SHP77 treated with DMSO at 0.1 percent for 48 hours (cell line): Measurements from ENCODE around the gene PRKAR1B.
"Not testable (repeated sequence)": the region's sequence is repeated elsewhere in the genome, so short reads cannot be mapped to it uniquely, and the experiment has no call there.

Experiments used
- DNase-seq: peaks from one replicate; lab custom pipeline; 2025; lab: John Stamatoyannopoulos, UW

PRKAR1B gene

DNA sequence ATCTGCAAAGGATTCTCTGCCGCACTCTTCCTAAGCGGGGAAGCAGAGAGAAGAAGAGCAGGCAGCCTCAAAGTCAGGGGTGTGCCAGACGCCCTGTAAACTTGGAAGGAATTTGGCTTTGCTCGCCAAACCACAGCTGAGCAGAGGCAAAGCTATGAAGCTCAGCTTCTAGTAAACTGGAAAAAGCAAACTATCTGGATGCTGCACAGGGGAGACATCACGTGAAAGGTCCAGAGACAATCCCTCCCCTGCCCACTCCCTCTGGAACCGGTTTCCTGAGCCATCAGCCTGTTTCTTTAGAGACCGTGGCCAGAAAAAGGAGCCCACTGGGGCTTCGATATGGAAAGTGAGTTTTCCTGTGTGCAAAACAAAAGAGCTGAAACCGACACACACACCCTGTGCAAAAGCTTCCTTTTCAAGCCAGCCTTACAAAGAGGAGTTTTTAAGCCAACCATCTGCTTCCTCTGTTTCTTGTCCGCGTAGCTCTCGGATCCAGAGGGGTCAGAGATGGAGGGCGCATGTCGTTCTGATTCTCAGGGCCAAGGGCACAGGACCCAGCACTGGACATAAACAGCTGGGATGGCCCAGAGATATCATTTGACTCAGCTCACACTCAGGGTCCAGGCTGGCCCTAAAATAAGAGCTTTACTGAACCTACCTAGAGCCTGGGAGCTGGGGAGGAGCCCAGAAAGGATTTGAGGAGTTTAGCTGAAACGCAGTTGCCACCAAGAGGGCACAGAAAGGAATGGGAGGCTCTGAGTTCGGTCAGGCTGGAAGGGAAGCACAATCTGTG, 58.7 kb downstream of the PRKAR1B start:
- DNase-seq: no peak

DNA sequence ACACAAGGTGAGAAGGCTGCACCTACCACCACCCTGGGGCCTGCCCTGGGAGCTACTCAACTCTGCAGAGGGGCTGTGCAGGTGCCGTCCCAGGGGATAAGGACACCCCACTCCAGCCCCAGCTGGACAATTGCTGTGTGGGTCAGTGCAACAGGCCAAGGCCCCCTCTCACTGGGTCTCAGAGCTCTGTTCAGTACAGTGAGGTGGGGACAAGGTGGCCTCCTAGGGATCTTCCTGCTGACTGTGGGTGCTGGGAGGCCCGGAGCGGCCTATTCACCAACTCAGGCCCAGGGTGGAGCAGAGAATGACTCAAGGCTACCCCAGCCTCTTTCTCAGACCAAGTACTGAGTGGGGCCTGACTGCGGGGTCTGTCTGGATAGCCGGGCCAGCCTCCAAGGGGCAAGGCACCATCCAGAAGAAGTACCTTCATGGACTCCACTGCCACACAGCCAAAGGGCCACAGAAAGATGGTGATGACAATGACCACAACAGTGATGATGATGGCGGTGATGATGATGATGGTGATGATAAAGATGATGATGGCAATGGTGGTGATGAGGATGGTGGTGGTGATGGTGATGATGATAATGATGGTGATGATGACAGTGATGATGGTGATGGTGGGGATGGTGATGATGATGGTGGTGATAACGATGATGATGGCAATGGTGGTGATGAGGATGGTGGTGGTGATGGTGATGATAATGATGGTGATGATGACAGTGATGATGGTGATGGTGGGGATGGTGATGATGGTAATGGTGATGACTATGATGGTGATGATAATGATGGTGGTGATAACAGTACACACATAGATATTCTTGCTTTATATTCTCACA, 60.4 kb downstream of the PRKAR1B start:
- no peak for DNase-seq

GRCh38 chr7:665736-666453, 61.2 kb downstream of the PRKAR1B start:
- DNase-seq: no peak

GRCh38 chr7:664997-665735, 61.9 kb downstream of the PRKAR1B start:
- no peak for DNase-seq

DNA sequence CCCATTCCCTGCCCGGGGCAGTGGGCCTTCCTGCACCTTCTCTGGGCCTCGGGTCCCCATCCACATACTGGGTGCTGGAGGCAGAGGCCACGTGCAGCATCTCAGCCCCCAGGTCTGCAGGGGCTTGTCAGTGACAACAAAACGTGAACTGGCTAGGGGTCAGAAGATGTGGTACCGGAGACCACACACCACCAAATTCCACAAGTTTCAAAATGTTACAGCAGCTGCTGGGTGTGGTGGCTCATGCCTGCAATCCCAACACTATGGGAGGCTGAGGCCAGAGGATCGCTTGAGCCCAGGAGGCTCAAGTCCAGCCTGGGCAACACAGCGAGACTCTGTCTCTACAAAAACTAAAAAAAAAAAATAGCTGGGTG, 62.7 kb downstream of the PRKAR1B start:
- DNase-seq: no peak

GRCh38 chr7:662576-662975, 64.5 kb downstream of the PRKAR1B start:
- no peak for DNase-seq

GRCh38 chr7:659996-660395, 67.1 kb downstream of the PRKAR1B start:
- no peak for DNase-seq

GRCh38 chr7:659306-659847, 67.7 kb downstream of the PRKAR1B start:
- DNase-seq: no peak

- no peak for DNase-seq
These were observed 69.4 kb downstream of the PRKAR1B start for GRCh38 chr7:657565-658119.

DNA sequence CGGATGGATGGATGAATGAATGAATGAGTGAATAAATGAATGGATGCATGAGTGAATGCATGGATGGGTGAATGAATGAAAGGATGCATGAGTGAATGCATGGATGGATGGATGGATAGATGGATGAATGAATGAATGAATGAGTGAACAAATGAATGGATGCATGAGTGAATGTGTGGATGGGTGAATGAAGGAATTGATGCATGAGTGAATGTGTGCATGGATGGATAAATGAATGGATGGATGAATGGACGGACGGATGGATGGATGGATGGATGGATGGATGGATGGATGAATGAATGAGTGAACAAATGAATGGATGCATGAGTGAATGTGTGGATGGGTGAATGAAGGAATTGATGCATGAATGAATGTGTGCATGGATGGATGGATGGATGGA, 70.1 kb downstream of the PRKAR1B start:
- not testable (repeated sequence) for DNase-seq

- DNase-seq: no peak
These were observed 71.3 kb downstream of the PRKAR1B start for GRCh38 chr7:655758-656157.

- no peak for DNase-seq
These were observed 73.0 kb downstream of the PRKAR1B start for GRCh38 chr7:653829-654764.

DNA sequence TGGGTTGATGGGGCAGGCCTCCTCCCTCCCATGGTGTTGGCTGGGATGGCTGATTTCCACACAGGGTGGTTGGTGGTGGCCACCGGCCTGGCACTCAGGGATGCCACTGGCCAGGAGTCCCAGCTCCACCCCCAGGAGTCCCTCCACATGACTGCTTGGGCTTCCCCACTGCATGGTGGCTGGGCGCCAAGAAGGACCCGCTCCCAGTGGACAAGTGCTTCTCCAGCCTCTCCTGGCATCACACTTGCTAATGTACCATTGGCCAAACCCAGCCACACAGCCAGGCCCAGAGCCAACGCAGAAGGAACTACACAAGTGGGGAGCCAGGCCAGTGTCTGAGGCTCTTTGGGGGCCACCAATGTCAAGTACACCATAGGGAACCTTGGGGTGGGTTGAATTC, 74.2 kb downstream of the PRKAR1B start:
- no peak for DNase-seq

DNA sequence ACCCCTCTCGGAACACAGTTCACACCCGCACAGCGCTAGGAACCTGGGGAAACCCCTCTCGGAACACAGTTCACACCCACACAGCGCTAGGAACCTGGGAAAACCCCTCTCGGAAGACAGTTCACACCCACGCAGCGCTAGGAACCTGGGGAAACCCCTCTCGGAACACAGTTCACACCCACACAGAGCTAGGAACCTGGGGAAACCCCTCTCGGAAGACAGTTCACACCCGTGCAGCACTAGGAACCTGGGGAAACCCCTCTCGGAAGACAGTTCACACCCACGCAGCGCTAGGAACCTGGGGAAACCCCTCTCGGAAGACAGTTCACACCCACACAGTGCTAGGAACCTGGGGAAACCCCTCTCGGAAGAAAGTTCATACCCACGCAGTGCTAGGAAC, 74.9 kb downstream of the PRKAR1B start:
- DNase-seq: not testable (repeated sequence)

- DNase-seq: no peak
These were observed 75.9 kb downstream of the PRKAR1B start for GRCh38 chr7:651032-651728.

- DNase-seq: no peak
These were observed 76.6 kb downstream of the PRKAR1B start for GRCh38 chr7:650339-651031.

DNA sequence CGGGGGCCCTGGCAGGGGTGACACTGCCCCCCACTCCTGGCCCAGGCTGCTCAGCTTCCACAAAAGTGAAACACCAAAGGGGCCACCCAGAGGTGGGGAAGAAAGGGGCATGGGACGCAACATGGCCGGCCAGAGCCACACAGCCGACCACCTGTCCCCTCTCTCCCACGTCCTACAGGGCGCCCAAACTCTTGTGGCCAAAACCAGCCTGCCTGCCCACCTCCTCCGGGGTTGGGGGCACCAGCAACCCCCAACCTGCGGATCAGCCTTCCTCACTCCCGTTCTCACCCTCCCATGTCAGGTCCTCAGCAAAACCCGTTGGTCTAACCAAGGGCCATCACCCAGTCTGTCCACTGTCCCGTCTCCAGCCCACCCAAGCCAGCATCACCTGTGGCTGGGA, 80.1 kb downstream of the PRKAR1B start:
- no peak for DNase-seq

DNA sequence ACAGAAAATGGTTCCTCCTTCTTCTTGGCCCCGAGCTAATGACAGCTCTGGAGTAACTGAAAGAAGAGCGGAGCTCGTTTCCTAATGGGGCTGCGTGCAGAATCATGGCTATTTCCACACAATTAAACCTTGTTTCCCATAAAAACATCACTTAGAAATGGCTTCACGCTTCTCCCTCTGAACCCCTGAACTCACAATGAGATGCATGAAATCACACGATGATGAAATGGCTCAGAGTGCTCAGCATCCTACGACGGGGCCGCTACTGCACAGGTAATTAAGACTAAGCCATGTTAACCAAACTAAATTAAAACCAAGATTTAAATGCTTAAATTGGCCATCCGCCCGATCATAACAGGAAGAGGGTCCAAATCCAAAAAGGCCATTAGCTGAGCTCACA, 80.6 kb downstream of the PRKAR1B start:
- no peak for DNase-seq

DNA sequence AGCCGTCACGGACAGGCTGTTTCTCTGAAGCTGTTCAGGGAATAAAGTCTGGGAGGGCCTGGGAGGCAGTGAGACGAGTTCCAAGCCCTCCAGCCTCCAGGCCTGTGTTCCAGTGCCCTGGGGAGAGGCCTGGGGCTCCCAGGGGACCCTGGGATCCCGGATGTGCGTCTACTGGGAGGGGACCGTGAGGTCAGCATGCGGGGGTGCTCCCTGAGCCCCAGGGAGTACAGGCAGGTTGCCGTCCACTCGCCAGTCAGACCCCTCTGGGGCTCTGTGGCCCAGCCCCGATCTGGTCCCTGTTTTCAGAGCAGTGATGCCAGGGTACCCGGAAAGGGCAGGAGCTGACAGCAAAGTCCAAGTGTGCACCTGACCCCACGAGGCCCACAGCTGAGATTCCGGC, 81.5 kb downstream of the PRKAR1B start:
- DNase-seq: no peak
